ENCODE measurements around the gene SSBP3. TPM values are rescaled to one million over a fixed set of nuclear protein-coding genes. Genes with fewer than 3 reads are reported as not detected.
"Not testable (repeated sequence)": the region's sequence is repeated elsewhere in the genome, so short reads cannot be mapped to it uniquely, and the experiment has no call there.

SSBP3 gene
- total RNA-seq, 1 donor from 2014 or later, result 51.0 TPM

DNA sequence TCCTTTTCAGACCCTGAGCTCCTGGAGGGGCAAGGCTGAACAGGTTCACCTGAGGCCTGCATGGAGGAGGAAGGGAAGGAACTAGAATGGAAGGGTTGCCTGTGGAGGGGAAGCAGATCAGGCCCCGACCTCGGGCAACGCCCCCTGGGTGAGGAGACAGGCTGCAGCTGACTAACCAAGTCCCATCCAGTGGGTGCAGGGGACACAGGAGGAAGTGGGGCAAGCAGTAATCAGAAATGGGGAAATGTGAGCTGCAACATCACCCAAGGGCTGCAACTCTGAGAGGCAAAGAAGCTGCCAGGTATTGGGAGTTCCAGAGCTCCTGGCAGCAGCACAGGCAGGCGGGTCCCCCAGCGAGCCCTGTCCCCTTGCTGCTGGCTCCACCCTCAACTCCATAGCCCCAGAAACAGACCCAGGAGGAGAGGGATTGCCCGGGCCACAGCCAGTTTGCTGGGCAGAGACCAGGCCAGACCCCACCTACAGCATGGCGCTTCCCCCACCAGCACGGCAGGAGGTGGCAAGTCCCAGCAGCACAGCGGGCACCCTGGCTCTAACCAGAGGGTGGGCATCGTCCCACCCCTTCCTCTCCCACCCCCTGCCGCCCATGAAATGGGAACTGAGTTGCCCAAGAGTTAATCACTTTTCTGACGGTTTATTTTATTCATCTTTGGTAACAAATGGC is 167.7 kb downstream of the SSBP3 start:
- H3K36me3 ChIP-seq, result peaks cover 21 to 51% of the 10 kb centered on the region in 2 donors
- TF ChIP-seq, protein P1, sequence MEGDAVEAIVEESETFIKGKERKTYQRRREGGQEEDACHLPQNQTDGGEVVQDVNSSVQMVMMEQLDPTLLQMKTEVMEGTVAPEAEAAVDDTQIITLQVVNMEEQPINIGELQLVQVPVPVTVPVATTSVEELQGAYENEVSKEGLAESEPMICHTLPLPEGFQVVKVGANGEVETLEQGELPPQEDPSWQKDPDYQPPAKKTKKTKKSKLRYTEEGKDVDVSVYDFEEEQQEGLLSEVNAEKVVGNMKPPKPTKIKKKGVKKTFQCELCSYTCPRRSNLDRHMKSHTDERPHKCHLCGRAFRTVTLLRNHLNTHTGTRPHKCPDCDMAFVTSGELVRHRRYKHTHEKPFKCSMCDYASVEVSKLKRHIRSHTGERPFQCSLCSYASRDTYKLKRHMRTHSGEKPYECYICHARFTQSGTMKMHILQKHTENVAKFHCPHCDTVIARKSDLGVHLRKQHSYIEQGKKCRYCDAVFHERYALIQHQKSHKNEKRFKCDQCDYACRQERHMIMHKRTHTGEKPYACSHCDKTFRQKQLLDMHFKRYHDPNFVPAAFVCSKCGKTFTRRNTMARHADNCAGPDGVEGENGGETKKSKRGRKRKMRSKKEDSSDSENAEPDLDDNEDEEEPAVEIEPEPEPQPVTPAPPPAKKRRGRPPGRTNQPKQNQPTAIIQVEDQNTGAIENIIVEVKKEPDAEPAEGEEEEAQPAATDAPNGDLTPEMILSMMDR (IDR thresholded peaks at IDR 0.05), result no peak
- intact Hi-C loops (cut with DNase I), result no loop called here

DNA sequence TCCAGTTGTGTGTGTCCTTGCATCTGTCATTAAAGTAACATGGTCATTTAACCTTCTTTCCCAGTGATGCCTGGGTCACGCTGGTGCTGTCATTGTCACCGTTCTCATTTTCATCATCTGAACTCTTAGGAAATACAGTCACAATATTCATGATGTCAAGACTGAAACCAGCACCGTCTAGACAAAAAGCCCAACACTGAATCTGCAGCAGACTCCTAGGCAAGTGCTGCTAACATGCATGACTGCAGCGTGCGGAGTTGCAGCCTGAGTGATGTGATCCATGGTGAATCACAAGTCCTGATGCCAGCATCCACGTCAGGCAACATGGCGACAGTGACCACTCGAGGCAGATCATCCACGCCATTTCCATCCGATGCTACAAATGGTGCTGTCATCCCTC is 168.6 kb downstream of the SSBP3 start:
- TF ChIP-seq, protein P1 (IDR thresholded peaks at IDR 0.05), result no peak
- Histone ChIP-seq H3K27ac (no peak overlapping the region), H3K36me3 (peaks cover 21 to 45% of the 10 kb centered on the region in 2 donors), H3K4me1 (peaks cover 0 to 4% of the 10 kb centered on the region in 2 donors), H3K9me3 (no peaks in the 10 kb centered on the region), H3K27me3 (no peaks in the 10 kb centered on the region), H3K4me3 (no peak overlapping the region)
- DNase-seq (ENCODE audit: low spot score in 2 of 2), result no peak
- intact Hi-C loops (cut with DNase I), result no loop called here

More for the DNA sequence above, 167.7 kb downstream of the SSBP3 start:
- H3K4me3 ChIP-seq, result no peak overlapping the region
- DNase-seq (ENCODE audit: low spot score in 2 of 2), result no peak
- H3K4me1 ChIP-seq, result peaks cover 0 to 4% of the 10 kb centered on the region in 2 donors
- peak overlapping the region in 1 of 2 donors; percentile 41 for H3K27ac ChIP-seq
- no peaks in the 10 kb centered on the region for H3K9me3 ChIP-seq
- H3K27me3 ChIP-seq, result no peaks in the 10 kb centered on the region

DNA sequence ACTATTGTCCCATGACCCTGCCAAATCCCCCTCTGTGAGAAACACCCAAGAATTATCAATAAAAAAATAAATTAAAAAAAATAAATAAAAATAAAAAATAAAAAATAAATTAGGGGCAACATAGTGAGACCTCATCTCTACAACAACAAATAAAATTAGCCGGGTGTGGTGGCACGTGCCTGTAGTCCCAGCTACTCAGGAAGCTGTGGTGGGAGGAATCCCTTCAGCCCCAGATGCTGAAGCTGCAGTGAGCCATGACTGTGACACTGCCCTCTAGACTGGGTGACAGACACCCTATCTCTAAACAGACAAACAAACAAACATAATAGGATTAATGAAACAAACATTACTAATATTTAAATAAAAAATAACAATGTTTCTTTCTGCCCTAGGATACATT is 171.9 kb downstream of the SSBP3 start:
- no peaks in the 10 kb centered on the region for H3K9me3 ChIP-seq
- no peaks in the 10 kb centered on the region for H3K4me1 ChIP-seq
- H3K36me3 ChIP-seq, result peaks cover 3 to 28% of the 10 kb centered on the region in 2 donors
- no peaks in the 10 kb centered on the region for H3K27me3 ChIP-seq
- no peak overlapping the region for H3K4me3 ChIP-seq
- DNase-seq (ENCODE audit: low spot score in 2 of 2), result no peak
- intact Hi-C loops (cut with DNase I), result no loop called here
- TF ChIP-seq, protein P1 (IDR thresholded peaks at IDR 0.05), result no peak
- H3K27ac ChIP-seq, result no peak overlapping the region

DNA sequence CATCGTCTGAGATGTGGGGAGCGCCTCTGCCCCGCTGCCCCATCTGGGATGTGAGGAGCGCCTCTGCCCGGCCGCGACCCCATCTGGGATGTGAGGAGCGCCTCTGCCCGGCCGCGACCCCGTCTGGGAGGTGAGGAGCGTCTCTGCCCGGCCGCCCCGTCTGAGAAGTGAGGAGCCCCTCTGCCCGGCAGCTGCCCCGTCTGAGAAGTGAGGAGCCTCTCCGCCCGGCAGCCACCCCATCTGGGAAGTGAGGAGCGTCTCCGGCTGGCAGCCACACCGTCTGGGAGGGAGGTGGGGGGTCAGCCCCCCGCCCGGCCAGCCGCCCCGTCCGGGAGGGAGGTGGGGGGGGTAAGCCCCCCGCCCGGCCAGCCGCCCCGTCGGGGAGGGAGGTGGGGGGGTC is 173.0 kb downstream of the SSBP3 start:
- H3K4me1 ChIP-seq; H3K9me3 ChIP-seq; H3K27ac ChIP-seq; intact Hi-C loops (cut with DNase I); H3K27me3 ChIP-seq; H3K4me3 ChIP-seq; DNase-seq (ENCODE audit: low spot score in 2 of 2): not testable (repeated sequence)
- peaks cover 1 to 20% of the 10 kb centered on the region in 2 donors for H3K36me3 ChIP-seq

DNA sequence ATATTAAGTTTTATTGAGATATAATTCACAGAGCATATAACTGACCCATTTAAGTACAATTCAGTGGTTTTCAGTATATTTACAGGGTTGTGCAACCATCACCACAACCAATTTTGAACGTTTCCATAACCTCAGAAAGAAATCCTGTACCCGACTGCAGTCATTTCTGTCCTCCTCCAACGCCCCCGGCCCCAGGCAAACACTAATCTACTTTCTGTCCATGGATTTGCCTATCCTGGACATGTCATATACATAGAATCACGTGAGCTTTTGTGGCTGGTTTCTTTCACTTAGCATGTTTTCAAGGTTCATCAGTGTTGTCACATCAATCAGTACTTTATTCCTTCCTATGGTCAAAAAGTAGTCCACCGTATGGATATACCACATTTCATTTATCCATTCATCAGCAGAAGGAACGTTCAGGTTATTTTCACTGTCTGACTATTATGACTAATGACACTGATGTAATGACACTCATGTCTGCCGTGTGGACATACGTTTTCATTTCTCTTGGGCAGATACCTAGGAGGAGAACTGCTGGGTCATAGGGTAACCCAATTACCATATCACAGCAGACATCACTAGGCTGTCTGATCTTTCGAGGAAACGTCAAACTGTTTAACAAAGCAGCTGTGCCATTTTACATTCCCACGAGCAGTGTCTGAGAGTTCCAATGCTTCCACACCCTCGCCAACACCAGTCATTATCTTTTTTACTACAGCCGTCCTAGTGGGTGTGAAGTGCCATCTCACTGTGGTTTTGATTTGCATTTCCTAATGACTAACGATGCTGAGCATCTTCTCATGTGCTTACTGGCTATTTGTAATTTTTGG is 175.5 kb downstream of the SSBP3 start:
- Histone ChIP-seq H3K4me1 (peaks cover 0 to 8% of the 10 kb centered on the region in 2 donors), H3K27me3 (no peaks in the 10 kb centered on the region), H3K4me3 (no peak overlapping the region), H3K27ac (no peak overlapping the region), H3K36me3 (peaks cover 0 to 4% of the 10 kb centered on the region in 2 donors), H3K9me3 (no peaks in the 10 kb centered on the region)
- no peak for DNase-seq (ENCODE audit: low spot score in 2 of 2)
- intact Hi-C loops (cut with DNase I), result no loop called here
- TF ChIP-seq, protein P1 (IDR thresholded peaks at IDR 0.05), result no peak
